ENCODE measurements around the gene MRPL28.

- TF ChIP-seq SUZ12 (IDR thresholded peaks at IDR 0.05) (no peak), ZNF384 (IDR thresholded peaks at IDR 0.05) (no peak)
Measured at GRCh38 chr16:360698-361336, 9.5 kb downstream of the MRPL28 start.
